Activated T-helper 2 cell treated with anti-CD3 and anti-CD28 coated beads, Interferon-gamma antibody, Interleukin-2, Interleukin-4, amounts not matched to agents 10 μg/mL and 5 μg/mL and 100 μg/mL, durations not matched to agents 14 hours and 24 hours and 36 hours (primary cell): ENCODE measurements around the gene GNG13. TPM values are rescaled to one million over a fixed set of nuclear protein-coding genes. Genes with fewer than 3 reads are reported as not detected.
"Not testable (repeated sequence)": the region's sequence is repeated elsewhere in the genome, so short reads cannot be mapped to it uniquely, and the experiment has no call there.

ENCODE experiments used
- DNase-seq: peaks from one replicate; pipeline ENCODE4 v3.0.0; 2021; ENCODE audit warnings: low spot score
- H3K27ac Mint-ChIP-seq: one replicate; pipeline ENCODE4 v1.8.0; 2021; ENCODE audit warnings: mixed read lengths
- H3K27me3 Mint-ChIP-seq: one replicate; pipeline ENCODE4 v1.8.0; 2021; ENCODE audit warnings: low read depth, mixed read lengths
- H3K36me3 Mint-ChIP-seq: one replicate; pipeline ENCODE4 v1.8.0; 2021; ENCODE audit warnings: low read depth, mixed read lengths
- H3K4me1 Mint-ChIP-seq: one replicate; pipeline ENCODE4 v1.8.0; 2021; ENCODE audit warnings: low read depth, mixed read lengths
- H3K4me3 Mint-ChIP-seq: one replicate; pipeline ENCODE4 v1.8.0; 2021; ENCODE audit warnings: low read depth, mild to moderate bottlenecking, moderate library complexity, mixed read lengths
- H3K9me3 Mint-ChIP-seq: one replicate; pipeline ENCODE4 v1.8.0; 2021; ENCODE audit warnings: mixed read lengths
- intact Hi-C: fragments of 100-400 bp; cut with micrococcal nuclease; formaldehyde crosslinking; loops from one replicate; pipeline ENCODE4 v1.15.1; 2023
- total RNA-seq: library from RNA; stranded (reverse); gene quantifications from 2 replicates; pipeline ENCODE4 v1.2.3, GENCODE V29; 2022

Gene GNG13
- total RNA-seq, 1 donor from 2014 or later = not detected

DNA sequence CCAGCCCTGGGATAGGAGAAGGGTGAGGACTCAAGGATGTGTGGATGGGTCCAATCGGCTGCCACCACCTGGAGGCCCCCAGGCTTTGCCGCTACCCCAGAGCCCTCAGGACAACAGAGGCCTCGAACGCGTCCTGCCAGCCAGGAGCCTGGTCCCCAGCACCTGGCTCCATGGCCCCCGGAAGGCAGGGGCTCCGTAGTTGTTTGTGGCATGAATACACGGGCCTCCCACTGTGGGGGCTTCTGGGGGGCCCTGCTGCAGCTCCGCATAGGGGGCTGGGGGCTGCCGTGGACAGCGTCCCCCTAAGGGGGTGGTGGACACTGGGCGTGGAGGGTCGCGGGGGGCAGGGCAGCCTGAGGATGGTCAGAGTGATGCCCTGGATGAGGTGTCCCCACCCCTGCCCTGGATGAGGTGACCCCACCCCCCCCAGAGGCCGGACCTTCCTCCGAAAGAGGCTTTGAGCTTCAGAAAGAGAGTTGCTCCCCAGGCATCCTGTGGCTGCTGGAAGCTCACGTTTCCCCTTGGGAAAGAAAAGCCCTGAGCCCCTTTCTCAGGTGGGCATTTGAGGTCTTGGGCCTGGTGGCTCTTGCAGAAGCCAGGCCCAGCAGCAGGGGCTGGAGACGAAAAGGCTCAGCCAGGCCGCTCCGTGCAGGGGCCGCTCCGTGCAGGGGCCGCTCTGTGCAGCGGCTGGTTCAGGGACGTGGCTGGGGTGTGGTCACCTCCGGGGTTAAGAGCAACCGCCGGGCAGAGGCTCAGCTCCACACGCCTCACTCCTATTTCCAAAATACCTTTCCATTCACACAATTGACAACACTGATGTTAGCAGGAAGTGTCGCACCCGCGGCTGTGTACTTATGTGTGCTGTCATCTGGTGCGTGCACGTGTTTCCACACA, 40.3 kb upstream of the GNG13 start:
- Mint-ChIP-seq H3K36me3 (no peaks in the 10 kb centered on the region), H3K27me3 (no peaks in the 10 kb centered on the region), H3K4me1 (no peaks in the 10 kb centered on the region), H3K27ac (no peak overlapping the region), H3K9me3 (peaks cover 19% of the 10 kb centered on the region), H3K4me3 (no peak overlapping the region)
- no peak for DNase-seq
- intact Hi-C loops = no loop called here

DNA sequence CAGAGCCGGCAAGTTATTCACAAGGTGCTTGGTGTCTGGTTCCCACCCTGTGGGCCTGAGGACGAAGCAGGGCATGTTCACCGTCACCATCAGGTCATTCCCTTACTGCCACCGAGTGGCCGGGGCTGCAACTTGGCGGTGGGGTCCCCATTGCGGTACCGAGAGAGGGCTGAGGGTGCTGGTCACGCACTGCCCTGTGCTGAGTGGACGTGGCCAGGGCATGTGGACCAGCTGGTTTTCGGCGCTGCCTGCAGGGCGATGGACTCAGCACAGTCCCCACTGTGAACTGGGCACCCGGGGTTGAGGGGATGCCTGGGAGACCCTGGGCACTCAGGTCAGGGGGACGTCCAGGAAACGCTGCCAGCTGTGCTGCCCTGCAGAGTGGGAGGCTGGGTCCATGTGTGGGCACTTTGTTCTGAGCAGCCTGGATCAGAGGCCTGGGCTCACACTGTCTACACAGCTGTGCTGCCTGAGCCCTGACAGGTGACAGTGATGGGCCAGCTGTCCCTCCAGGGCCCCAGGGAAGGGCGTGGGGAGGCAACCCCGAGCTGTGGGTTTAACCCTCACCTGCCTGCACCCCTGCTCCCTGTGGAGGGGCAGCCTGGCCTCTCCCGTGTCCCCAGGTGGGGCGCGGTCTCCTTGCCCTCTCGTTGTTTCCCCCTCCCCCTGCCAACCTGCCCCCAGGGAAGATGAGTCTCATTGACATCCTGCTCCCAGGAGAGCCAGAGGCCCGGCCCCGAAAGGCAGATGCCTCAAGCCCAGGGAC, 39.3 kb upstream of the GNG13 start:
- no peak for DNase-seq
- no peaks in the 10 kb centered on the region for H3K36me3 Mint-ChIP-seq
- peaks cover 22% of the 10 kb centered on the region for H3K9me3 Mint-ChIP-seq
- no peaks in the 10 kb centered on the region for H3K4me1 Mint-ChIP-seq
- intact Hi-C loops = no loop called here
- H3K27me3 Mint-ChIP-seq = no peaks in the 10 kb centered on the region
- H3K27ac Mint-ChIP-seq = no peak overlapping the region
- no peak overlapping the region for H3K4me3 Mint-ChIP-seq

DNA sequence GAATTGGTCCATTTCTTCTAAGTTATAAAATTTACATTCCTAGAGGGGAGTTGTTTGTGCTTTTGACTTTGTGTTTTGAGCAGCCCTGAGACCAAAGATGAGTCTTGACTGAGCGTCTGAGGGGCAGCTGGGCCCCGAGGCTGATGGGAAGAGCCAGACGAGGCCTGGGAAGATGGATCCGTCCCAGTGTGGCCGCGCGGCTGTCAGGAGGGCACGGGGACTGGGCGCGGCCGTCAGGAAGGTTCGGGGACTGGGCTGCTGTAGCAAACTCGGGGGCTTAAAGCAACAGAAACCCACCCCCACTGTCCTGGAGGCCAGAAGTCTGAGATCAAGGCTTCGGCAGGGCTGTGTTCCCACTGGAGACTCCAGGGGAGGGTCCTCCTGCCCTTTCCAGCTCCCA, 38.2 kb upstream of the GNG13 start:
- Mint-ChIP-seq H3K4me3 (no peak overlapping the region), H3K36me3 (no peaks in the 10 kb centered on the region), H3K27ac (no peak overlapping the region), H3K4me1 (no peaks in the 10 kb centered on the region), H3K27me3 (no peaks in the 10 kb centered on the region), H3K9me3 (peaks cover 26% of the 10 kb centered on the region)
- DNase-seq = no peak
- intact Hi-C loops = no loop called here

DNA sequence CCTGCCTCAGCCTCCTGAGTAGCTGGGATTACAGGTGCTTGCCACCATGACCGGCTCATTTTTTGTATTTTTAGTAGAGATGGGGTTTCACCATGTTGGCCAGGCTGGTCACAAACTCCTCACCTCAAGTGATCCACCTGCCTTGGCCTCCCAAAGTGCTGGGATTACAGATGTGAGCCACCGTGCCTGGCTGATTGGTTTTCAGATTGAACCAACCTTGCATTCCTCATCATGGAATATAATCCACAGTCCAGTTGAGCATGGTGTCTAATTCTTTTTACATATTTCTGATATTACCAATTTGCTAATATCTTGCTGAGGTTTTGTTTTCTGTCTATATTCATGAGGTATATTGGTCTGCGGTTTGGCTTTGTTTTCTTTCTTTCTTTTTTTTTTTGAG, 36.3 kb upstream of the GNG13 start:
- H3K27me3 Mint-ChIP-seq, H3K4me3 Mint-ChIP-seq, intact Hi-C loops, H3K27ac Mint-ChIP-seq, H3K4me1 Mint-ChIP-seq, H3K36me3 Mint-ChIP-seq, DNase-seq: not testable (repeated sequence)
- peaks cover 26% of the 10 kb centered on the region for H3K9me3 Mint-ChIP-seq

DNA sequence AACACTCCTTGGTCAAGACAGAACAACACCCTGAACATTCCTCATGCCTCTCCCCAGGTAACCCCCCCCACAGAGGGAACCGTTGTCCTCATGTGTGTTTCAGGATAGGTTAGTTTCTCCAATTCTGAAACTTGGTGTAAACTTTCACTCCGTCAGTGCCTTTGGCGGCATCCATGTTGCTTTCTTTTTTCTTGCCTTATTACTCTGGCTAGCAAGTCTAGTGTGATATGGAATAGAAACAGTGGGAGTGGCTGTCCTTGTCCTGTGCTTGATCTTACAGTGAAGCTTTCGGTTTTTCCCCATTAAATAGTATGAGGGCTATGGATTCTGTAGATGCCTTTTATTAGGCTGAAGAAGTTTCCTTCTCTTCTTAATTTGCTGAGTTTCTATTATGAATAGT, 35.7 kb upstream of the GNG13 start:
- intact Hi-C loops = no loop called here
- Mint-ChIP-seq H3K9me3 (peaks cover 26% of the 10 kb centered on the region), H3K36me3 (no peaks in the 10 kb centered on the region), H3K4me3 (no peak overlapping the region), H3K4me1 (no peaks in the 10 kb centered on the region), H3K27me3 (no peaks in the 10 kb centered on the region), H3K27ac (no peak overlapping the region)
- DNase-seq = no peak

DNA sequence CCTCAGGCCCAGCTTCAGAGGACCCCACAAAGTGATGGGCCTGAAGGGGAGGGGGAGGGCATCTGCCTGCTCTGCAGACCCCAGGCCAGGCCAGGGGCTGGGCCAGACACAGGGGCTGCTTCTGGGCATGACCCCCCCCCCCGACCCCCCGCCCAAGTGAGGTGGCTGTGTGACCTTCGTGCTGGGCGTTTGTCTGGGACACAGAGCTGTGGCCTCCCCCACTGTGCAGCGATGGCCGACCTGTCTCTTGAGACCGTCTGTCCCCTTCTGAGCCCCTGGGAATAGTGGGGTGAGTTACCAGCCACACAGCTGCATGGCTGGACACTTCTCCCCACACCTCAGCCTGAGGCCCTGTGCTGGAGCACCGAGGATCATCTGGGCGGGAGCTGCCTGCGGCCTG, 34.8 kb upstream of the GNG13 start:
- intact Hi-C loops = no loop called here
- H3K4me3 Mint-ChIP-seq = no peak overlapping the region
- peaks cover 26% of the 10 kb centered on the region for H3K9me3 Mint-ChIP-seq
- H3K4me1 Mint-ChIP-seq = no peaks in the 10 kb centered on the region
- no peaks in the 10 kb centered on the region for H3K27me3 Mint-ChIP-seq
- no peak overlapping the region for H3K27ac Mint-ChIP-seq
- no peak for DNase-seq
- no peaks in the 10 kb centered on the region for H3K36me3 Mint-ChIP-seq

DNA sequence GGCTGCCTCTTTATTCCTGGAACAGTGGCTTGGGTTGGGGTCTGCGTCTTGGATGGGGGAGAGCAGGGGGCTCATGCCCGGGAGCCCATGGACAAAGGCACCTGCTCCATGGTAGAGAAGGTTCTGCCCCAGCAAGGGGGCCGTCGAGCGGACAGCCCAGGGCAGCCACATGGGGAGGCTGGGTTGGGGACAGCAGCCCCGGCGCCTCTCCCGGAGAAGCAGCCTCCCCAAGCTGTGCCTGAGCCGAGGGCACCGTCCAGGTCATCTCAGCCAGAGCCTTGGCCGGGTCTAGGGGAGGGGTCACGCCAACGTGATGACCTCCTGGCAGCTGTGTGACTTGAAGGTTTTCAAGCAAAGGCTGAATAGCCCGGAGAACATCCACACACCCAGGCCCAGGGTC, 32.9 kb upstream of the GNG13 start:
- H3K27ac Mint-ChIP-seq = no peak overlapping the region
- DNase-seq = no peak
- no peak overlapping the region for H3K4me3 Mint-ChIP-seq
- no peaks in the 10 kb centered on the region for H3K36me3 Mint-ChIP-seq
- no peaks in the 10 kb centered on the region for H3K27me3 Mint-ChIP-seq
- peaks cover 23% of the 10 kb centered on the region for H3K9me3 Mint-ChIP-seq
- H3K4me1 Mint-ChIP-seq = no peaks in the 10 kb centered on the region
- intact Hi-C loops = no loop called here

DNA sequence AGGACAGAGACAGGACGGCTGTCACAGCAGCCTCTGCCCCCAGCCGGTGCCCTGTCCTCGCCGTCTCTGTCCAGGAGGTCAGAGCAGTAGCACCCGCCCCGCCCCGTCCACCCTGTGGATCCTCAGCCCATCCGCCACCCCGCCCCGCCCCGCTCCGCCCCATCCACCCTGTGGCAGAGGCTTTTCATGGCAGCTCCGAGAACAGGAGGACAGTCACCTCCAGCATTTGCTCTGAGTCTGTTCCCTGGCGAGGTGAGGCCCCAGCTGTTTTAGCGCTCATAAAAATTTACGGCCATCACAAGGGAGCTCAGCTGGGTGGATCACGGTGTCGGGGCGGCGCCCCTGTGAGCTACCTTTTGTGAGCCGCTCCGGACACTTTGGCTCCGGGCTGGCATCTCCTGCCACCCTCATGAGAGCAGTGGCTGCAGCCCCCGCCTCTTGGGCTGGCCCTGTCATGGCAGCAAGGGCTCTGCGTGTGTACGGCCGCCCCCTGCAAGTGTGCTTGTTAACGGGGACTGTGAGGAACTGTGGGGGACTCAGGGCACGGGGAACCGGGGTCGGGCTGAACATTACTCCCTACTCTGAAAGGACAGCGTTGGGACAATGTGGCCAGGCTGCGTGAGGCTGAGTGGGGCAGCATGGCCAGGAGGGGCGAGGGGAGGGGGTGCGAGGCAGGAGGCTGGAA, 32.3 kb upstream of the GNG13 start:
- Mint-ChIP-seq H3K36me3 (no peaks in the 10 kb centered on the region), H3K27ac (no peak overlapping the region), H3K27me3 (no peaks in the 10 kb centered on the region), H3K4me3 (no peak overlapping the region), H3K4me1 (no peaks in the 10 kb centered on the region), H3K9me3 (peaks cover 21% of the 10 kb centered on the region)
- intact Hi-C loops = no loop called here
- no peak for DNase-seq

DNA sequence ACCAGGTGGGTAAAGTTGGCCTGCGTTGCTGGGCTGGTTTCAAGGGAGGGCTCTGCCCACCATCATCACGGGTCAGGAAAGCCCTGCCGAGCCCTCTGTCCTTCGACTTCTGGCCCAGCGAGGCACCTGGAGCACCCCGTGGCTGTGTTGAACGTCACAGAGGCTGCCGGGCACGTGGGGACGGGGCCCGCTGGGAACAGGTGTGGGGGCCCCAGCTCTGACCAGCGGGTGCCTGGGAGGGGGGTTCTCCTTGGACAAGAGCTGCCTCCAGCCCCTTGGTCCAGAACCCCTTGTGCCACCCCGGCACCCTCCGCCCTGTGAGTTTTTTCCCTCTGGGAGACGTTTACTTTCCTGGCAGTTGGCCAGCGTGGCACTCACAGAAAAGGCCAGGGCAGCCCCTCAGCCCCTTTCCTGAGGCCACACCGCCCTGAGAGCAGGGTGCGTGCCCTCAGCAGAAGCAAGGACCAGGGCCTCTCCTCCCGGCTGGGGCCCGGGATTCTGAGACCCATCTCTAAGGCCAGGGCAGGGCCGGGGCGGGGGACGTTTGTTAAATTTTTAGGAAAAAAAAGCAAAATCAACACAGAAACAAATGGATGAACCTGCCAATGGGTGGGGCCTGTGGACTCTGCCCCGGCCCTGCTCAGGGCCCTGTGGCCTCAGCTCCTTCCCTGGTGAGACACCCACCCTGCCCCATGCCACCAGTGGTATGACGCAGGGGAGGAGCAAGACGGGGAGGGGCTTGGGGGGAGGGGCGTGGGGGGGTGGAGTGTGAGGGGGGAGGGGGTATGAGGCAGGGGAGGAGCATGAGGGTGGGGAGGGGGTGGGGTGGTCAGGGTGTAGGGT, 31.3 kb upstream of the GNG13 start:
- Mint-ChIP-seq H3K36me3 (no peaks in the 10 kb centered on the region), H3K9me3 (peaks cover 18% of the 10 kb centered on the region), H3K4me3 (no peak overlapping the region), H3K27ac (no peak overlapping the region), H3K4me1 (no peaks in the 10 kb centered on the region), H3K27me3 (no peaks in the 10 kb centered on the region)
- intact Hi-C loops = no loop called here
- no peak for DNase-seq

DNA sequence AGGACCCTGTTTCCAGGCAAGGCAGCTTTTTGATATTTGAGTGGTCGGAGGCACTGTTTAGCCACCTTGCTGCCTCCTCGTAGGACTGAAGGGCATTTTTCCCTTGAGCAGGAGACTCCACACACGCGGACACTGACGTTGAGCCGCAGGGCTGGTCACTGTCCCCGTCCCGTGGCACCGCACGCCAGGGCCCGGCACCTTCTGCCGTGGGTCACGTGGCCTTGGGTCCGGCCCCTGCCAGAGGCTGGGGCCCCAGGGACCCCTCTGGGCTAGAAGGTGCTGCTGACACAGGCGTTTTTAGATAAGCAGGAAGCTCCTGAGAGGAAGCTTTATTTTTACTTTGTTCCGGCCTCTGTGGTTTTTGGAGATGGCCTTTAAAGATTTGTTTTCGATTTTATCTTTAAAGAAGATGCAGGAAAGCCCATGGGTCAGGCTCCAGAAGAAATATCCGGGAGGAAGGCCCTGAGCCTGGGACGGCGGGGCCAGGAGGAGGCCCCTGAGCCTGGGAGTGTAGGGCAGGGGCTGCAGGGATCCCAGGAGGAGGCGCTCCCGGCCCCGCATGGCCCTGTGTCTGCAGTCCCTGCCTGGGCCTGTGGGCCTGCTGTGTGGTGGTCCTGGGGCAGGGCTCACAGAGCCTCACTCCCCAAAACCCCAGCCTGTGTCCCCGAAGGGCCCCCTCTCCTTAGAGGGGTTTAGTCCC, 30.5 kb upstream of the GNG13 start:
- no peak for DNase-seq
- peaks cover 10% of the 10 kb centered on the region for H3K9me3 Mint-ChIP-seq
- no peaks in the 10 kb centered on the region for H3K4me1 Mint-ChIP-seq
- intact Hi-C loops = no loop called here
- H3K27ac Mint-ChIP-seq = no peak overlapping the region
- H3K27me3 Mint-ChIP-seq = no peaks in the 10 kb centered on the region
- H3K4me3 Mint-ChIP-seq = no peak overlapping the region
- H3K36me3 Mint-ChIP-seq = no peaks in the 10 kb centered on the region

DNA sequence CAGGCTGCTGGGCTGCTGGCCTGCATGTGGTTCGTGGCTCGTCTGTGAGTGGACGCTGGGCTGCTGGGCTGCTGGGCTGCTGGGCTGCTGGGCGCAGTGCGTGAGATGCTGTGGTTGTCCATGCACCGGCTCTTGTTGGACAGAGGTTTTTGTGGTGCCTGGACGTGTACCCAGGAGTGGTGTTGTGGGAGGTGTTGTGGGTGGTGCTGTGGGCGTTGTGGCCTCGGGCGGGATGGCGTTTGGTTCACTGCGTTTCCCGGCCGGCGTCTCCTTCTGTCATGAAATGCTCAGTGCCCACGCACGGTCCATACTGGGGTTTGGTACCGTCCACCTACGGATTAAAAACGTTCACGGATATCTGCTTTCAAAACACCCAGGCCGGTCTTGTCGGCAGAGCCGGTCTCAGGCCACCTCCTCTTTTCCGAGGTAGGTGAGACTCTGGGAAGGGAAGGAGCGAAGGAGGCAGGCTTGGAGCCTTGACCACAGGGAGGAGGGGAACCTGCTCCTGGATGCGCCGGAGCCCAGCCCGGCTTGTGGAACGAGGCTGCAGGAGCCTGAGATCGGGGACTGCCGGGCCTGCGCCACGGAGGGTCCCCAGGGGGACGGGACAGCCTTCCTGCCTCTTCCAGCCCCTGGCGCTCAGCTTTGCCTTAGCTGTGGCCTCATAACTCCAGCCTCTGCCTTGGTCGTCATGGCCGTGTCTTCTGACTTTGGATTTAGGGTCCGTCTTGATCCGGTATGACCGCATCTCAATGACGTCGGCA, 29.8 kb upstream of the GNG13 start:
- no peak for DNase-seq
- Mint-ChIP-seq H3K27ac (no peak overlapping the region), H3K36me3 (no peaks in the 10 kb centered on the region), H3K27me3 (no peaks in the 10 kb centered on the region), H3K4me3 (no peak overlapping the region), H3K9me3 (peaks cover 5% of the 10 kb centered on the region), H3K4me1 (no peaks in the 10 kb centered on the region)
- intact Hi-C loops = no loop called here
